ENCODE results near the gene MTG2.

MTG2 gene

DNA sequence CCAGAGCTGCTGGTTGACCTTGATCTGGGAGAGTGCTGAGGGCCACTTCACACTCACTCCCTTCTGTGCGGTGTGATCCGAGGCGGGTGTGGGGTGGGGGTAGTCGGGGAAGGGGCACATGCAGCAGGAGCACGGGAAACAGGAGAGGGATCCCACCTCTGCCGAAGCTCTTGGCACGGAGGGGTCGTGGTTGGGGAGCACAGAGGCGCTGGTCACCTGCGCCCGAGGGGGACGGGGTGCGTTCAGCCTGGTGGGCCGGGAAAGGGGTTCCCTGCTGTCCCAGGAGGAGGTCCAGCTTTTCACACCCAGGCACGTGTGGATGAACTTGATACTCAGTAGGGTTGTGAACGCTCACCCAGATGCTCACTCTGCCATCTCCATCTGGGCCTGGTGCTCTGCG lies 22.0 kb upstream of the MTG2 start:
- in situ Hi-C loops (cut with MboI; ENCODE audit: low sequenced_read_pairs), result no loop called here

DNA sequence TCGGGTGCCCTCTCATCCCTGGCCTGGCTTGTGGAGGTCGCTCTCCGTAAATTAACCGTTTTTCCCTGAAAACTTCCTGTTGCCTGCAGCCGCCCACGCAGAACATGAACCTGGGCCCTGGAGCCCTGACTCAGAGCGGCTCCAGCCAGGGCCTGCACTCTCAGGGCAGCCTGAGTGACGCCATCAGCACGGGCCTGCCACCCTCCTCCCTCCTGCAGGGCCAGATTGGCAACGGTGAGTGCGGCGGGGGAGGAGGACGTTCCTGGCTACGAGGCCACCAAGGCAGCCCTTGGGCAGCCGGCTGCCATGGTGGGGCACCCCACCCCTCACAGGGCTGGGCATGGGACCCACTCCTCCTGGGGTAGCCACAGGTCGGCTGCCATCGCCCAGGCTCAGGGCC lies 21.5 kb upstream of the MTG2 start:
- in situ Hi-C loops (cut with MboI; ENCODE audit: low sequenced_read_pairs), result no loop called here

DNA sequence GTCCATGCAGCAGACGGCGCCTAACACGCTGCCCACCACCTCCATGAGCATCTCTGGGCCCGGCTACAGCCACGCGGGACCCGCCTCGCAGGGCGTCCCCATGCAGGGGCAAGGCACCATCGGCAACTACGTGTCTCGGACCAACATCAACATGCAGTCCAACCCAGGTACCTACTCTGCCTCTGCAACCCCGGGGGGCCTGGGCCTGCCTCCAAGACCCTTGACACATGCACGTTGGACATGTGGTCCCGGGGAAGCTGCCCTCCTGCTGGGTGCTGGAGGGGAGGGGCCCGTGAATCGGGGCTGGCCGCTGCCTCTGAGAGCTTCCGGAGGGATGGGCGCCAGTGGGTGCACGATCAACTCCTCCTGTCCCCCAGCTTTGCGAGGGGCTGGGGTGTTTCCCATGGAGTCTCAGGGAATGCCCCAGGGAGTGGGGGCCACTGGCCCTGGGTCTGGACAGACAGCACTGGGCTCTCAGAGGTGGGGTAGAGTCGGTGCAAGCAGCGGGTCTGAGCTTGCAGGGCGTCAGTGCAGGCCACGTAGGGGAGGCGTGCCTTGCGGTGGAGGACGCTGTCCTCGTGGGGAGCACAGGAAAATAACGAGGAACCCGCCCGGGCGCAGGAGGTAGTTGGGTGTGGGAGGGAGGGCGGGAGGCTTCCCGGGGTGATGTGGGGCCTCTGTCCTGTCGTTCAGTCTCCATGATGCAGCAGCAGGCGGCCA lies 19.9 kb upstream of the MTG2 start:
- in situ Hi-C loops (cut with MboI; ENCODE audit: low sequenced_read_pairs), result no loop called here

DNA sequence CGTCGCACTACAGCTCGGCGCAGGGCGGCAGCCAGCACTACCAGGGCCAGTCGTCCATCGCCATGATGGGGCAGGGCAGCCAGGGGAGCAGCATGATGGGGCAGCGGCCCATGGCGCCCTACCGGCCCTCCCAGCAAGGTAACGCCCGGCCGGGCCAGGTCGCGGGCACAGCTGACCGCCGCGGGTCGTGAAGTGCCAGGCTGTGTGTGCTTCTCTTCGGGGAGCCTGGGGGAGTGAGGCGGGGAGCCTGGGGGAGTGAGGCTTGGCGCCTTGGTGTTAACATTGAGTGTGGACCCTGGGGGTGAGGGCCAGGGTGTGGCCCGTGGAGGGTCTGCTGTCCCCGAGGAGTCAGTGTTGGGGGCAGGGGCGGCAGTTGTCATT lies 19.4 kb upstream of the MTG2 start:
- in situ Hi-C loops (cut with MboI; ENCODE audit: low sequenced_read_pairs), result no loop called here

DNA sequence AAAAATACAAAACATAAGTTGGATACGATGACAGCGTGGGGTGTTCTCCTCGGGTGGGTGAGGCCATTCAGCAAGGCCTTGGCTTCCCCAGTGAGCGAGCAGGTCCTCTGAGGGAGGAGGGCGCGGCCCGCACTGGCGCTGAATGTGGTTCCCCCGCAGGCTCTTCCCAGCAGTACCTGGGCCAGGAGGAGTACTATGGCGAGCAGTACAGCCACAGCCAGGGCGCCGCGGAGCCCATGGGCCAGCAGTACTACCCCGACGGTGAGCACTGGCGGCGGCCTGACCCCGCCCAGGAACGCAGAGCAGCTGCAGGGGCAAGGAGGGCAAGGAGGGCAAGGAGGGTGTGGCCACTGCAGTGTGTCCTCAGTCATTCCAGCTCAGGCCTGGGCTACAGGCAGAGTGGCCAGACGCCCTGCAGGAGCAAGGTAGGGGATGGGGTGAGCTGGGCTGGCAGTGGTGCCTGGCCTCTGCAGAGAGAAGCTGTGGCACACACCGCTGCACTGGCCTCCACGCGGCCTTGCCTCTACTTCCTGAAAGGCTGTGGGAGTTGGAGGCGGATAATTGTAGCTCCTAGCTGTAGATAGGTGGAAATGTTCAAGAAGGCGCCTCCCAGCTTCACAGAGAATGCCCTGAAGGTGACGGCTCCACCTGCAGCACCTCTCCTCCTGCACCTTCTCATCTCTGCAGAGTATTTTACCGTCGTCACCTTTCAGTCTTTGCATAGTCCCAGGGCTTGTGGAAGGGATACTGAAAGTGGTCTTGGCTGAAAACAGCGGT lies 18.7 kb upstream of the MTG2 start:
- in situ Hi-C loops (cut with MboI; ENCODE audit: low sequenced_read_pairs), result no loop called here

DNA sequence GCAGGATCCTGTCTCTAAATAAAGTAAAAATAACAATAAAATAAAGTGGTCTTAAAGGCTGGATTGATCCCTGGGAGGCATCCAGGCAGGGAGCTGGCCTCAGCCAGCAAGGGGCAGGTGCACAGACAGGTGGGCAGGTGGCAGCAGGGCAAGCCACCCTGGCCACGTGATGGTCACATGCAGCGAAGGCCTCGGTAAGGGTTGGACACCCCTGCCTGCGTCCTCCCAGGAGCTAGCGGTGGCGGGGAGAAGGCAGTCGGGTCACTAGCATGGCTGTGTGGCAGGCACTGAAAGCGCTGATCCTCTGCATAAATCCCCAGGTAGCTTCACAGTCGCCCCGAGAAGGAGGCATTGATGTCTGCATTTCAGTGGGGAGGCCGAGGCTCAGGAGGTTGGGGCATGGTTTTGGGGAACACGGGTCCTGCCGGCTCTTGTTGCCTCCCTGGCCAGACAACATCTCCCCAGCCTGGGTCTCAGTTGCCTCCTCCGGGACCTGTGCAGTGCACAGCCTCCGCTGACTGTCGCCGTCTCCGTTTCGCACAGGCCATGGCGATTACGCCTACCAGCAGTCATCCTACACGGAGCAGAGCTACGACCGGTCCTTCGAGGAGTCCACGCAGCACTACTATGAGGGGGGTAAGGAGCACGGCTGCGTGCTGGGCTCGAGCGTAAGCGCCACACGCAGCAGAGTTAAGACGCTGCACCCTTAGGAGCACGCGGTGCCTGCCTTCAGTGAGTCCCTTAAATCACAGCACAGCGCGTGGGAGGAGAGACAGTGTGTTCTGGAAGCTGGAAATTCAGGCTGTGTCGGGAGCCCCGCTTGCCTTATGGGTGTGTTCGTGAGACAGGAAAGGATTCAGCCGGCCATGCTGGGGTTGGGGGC lies 17.7 kb upstream of the MTG2 start:
- in situ Hi-C loops (cut with MboI; ENCODE audit: low sequenced_read_pairs), result no loop called here

DNA sequence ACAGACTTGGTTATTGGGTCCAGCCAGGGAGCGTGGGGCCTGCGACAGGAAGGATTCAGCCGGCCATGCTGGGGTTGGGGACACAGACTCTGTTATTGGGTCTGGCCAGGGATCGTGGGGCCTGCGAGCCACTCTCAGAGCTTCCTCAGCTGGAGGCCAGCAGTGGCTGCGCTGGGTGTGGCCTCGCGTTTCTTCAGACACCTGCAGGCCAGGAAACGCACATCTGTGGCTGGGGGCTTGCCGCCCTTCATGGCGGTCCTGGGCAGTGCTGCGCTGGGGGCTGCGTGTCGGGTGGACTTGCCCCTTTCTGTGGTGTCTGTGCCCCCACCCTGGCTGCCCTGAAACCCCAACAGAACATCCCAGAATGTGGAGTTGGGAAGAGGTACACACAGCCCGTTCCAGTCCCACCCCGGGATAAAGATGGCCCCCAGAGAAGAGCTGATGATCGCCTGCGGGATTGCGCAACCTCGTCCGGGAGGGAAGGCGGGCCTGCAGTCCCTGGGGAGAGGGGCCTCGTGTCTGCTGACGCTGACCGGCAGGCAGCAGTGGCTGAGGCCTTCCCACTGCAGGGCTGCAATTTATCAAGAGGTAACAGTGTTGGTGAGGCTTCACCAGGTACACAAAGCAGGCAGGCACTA lies 16.9 kb upstream of the MTG2 start:
- in situ Hi-C loops (cut with MboI; ENCODE audit: low sequenced_read_pairs), result no loop called here

DNA sequence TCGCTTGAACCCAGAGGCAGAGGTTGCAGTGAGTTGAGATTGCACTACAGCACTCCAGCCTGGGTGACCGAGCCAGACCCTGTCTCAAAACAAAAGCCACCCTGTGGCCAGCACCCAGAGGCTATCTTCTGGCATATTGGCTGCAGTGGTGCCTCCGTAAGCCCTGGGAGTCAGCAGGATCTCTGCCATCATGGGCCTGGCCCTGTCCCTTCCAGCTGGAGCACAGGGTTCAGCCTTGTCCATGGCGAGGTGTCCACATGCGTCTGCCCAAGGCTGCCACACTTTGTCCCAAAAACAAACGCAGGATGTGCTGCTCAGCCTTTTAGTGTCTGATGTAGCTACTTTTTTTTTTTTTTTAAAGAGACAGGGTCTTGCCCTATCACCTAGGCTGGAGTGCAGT lies 15.4 kb upstream of the MTG2 start:
- in situ Hi-C loops (cut with MboI; ENCODE audit: low sequenced_read_pairs), result no loop called here

DNA sequence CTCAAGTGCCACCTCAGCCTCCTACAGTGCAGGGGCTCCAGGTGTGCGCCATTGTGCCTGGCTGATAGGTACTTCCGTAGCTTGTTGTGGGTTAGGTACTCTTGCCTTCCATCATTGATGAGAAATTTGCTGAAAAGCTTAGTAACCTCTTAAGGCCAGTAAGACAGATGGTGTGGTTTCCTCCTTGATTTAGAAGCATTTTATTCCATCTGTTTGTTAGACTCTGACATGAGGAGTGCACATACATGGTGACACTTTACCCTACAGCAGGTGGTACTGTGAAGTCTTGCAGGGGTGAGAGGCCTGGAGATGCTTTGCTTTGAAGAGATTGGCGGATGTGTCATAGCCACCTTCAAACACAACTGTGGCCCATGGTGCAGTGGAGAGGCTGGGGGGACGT lies 14.8 kb upstream of the MTG2 start:
- in situ Hi-C loops (cut with MboI; ENCODE audit: low sequenced_read_pairs), result no loop called here

DNA sequence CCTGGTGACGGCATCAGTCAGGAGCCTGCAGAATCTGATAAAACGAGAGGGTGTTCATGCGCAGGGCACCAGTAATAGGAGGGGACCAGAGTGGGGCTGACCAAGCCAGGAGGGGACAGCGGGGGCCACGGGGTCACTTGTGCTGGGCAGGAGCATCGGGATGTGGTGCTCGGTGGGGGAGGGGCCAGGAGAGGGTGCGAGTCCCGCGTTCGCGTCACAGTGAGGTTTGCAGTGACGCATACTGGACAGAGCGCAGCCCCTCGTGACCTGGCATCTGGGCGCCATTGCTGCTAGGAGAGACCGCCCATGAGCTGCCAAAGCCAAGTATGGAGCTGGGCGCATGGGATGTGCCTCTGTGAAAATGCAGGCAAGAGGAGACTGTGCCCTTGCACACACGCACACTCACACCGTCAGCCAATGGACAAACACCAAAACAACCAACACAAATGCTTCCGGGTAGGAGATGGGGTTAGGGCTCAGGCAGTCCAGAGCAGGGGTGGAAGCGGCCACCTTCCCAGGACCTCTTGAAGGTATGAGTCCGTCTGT lies 13.9 kb upstream of the MTG2 start:
- in situ Hi-C loops (cut with MboI; ENCODE audit: low sequenced_read_pairs), result no loop called here

DNA sequence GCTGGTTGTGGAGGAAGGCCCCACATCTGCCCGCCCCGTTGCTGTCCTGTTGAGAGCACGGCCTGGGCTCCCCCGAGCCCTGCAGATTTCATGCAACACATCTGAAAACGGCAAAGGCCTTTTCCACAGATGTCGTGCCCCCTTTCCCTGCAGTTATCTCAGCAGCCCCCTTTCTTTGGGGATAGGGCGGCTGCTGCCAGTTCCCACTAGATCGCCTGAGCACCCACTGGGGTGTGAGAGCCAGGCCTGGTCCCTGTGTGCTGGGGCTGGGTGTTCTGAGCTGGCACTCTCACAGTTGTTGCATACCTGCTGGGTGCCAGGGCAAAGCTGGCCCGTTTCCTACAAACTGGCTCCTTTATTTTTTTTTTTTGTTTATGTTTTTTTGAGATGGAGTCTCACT lies 12.3 kb upstream of the MTG2 start:
- in situ Hi-C loops (cut with MboI; ENCODE audit: low sequenced_read_pairs), result no loop called here

DNA sequence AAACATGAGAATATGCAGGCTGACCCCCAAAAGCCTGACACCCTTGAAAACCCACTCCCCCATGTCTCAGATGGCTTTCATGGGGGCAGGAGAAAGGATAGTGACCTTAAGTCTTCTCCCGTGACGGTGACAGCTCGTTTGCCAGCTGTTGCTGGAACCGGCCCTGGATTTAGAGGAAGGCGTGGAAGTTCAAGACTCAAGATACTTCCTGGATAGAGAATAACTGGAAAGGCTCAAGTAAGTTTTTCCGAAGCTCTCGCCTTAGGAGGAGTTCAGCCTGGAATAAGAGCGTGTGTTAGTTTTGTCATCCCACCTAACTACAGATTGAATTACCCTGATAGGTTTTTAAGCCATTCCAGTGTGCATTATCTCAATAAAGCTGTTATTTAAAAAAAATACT lies 11.6 kb upstream of the MTG2 start:
- in situ Hi-C loops (cut with MboI; ENCODE audit: low sequenced_read_pairs), result no loop called here

DNA sequence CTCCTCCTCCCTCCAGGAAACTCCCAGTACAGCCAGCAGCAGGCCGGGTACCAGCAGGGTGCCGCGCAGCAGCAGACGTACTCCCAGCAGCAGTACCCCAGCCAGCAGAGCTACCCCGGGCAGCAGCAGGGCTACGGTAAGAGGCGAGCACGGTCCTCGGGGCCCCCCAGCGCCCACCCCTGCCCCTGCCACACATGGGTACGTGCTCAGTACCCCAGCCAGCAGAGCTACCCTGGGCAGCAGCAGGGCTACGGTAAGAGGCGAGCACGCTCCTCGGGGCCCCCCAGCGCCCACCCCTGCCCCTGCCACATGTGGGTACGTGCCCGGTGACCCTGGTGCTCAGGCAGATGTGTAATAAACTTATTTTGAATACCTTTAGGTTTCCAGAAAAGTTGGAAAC lies 10.2 kb upstream of the MTG2 start:
- in situ Hi-C loops (cut with MboI; ENCODE audit: low sequenced_read_pairs), result no loop called here

DNA sequence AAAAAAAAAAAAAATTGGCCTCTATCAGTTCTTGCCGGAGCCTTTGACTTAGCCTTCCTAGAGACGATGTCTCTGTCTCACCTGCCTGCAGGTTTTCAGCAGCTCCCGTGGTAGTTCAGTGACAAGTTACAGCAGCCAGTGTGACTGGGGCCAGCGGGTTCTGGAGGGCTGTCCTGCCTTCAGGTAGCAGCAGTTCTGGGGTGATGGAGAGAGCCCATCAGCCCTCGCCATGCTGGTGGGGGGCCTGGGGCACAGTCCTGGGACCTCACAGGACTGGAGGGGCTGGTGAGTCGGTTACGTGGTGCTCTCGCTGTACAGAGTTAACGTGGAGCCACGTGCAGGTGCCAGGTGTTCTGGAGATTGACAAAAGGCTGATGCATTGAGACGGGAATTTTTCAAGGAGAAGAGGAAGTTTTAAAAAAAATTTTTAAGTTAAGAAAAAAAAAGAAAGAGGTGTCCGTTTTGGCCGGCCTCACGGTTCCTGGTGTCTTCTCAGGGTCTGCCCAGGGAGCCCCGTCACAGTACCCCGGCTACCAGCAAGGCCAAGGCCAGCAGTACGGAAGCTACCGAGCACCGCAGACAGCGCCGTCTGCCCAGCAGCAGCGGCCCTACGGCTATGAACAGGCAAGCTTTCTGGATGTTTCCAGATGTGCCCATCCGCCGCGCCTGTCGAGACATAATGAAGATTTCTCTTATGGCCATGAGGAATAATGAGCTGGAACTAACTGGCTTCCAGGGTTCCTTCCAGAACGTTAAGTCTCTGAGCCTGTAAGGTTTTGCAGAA lies 8.6 kb upstream of the MTG2 start:
- in situ Hi-C loops (cut with MboI; ENCODE audit: low sequenced_read_pairs), result no loop called here

DNA sequence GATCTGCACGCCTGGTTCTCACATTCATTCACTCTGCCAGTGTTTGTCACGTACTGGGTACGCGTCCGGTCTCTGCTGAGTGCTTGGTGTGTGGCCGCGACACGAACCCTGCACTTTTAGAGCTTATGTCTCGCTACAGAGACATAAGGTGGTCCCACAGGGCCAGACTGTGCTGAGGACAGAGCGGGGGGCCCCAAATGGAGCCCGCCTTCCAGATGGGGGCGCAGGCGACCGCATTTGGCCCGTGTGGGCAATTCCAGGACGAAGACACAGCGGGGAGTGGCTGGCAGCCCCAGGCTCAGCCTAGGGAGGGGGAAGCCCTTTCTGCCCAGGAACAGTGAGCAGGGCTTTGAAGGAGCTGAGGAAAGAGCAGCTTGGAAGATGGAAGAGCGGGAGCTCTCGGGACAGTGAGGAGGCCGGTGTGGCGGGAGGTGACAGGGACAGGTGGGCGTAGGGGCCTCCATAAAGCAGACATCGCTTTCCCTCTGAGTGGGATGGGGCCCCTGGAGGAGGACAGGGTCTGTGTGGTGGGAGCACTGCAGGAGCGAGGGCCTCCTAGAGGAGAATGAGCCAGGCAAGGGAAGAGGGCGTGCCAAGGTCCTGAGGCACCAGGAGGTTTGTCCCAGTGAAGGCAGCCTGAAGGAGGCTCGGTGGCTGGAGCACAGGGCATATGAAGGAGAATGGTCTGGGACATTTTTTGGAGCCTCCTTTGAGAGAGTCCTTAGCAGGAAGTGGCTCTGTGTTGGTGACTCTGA lies 7.8 kb upstream of the MTG2 start:
- in situ Hi-C loops (cut with MboI; ENCODE audit: low sequenced_read_pairs), result no loop called here

DNA sequence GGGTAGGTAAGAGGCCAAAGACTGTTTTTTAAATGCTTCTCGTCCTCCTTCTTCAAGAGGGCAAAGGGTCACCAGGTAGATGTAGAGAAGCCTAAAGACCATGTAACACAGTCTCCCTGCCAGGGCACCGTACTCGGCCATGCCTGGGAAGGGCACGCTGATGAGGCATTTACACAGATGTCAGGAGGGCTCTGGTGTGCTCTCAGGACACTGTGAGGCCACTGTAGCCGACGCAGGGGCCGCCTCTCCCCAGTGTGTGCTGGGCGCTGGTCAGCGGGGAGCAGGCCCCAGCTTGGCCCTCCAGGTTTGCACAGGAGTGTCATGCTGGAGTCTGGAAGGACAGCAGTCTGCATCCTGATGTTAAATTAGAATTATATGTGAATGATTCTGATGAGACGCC lies 7.1 kb upstream of the MTG2 start:
- in situ Hi-C loops (cut with MboI; ENCODE audit: low sequenced_read_pairs), result no loop called here

DNA sequence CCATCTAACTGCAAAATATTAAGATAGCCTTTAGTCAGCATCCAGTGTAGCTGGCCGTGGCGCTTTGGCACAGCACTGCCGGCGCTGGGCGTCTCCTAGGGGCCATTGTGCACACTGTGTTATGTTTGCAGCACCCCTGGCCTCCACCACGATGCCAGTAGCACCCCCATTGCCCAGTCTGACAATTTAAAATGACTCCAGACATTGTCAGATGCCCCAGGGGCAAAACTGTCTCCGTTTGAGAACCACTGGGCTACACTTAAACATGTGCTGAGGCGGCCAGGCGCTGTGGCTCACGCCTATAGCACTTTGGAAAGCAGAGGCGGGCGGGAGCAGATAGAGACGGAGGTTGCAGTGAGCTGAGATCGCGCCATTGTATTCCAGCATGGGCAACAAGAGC lies 6.0 kb upstream of the MTG2 start:
- in situ Hi-C loops (cut with MboI; ENCODE audit: low sequenced_read_pairs), result no loop called here

DNA sequence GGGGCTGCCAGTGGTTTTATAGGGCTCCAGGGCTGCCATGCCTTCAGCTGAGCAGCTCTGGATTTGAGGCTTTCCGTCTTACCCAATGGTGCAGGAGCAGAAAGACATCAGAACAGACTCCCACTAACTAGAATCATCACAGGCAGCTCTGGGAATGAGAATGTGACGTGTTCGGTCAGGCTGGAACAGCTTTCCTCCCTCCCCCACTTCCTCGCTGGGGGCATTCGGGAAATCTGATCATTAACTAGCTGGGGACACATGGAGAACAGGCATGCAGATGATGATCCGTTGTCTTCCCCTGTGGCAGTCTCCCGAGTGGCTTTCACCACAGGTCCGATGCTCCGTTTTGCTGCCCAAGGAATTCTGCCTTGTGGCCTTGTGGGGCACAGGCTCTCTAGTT lies 5.5 kb upstream of the MTG2 start:
- in situ Hi-C loops (cut with MboI; ENCODE audit: low sequenced_read_pairs), result no loop called here

DNA sequence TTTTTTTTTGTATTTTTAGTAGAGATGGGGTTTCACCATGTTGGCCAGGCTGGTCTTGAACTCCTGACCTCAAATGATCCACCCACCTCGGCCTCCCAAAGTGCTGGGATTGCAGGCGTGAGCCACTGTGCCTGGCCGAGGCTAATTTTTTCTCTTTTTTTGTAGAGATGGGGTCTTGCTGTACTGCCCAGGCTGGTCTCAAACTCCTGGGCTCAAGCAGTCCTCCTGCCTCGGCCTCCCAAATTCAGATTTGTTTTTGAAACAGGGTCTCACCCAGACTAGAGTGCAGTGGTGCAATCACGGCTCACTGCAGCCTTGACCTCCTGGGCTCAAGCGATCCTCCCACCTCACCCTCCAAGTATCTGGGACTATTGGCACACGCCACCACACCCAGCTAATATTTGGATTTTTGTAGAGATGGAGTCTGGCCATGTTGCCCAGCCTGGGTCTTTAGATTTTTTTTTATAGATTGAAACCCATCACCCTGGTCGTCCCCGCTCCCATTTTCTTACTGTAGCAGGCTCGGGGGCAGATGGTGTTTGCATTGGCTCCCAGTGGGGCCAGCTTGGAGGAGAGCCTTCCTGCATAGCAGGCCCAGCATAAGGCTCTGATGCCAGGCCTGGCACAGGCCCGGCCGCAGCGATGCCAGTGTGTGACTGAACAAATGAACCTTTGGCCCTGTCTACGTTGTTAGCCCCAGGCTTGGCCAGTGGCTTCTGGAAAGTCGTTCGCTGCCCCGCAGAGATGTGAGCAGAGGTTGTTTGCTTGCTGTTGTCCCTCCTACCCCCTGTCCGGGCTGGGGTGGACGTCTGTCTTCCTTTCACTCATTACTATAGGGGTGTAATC lies 4.3 kb upstream of the MTG2 start:
- in situ Hi-C loops (cut with MboI; ENCODE audit: low sequenced_read_pairs), result no loop called here

Data from hTERT RPE-1 (cell line).